A673 (cell line): ENCODE measurements around the gene ACSL3. TPM values are rescaled to one million over a fixed set of nuclear protein-coding genes. Genes with fewer than 3 reads are reported as not detected.

ENCODE experiments used
- BruUV-seq: library from RNA; stranded (reverse); fragments of 400-500 nt; replicated peaks from 2 replicates; lab custom pipeline; 2021; lab: Mats Ljungman, UMichigan
- CTCF ChIA-PET: fragments of 300-600 bp; sonication (Branson Sonifier 250); formaldehyde crosslinking; loops from one replicate; lab custom pipeline; 2022; ENCODE audit warnings: antibody characterized with exemption; lab: Charles Lee
- POLR2A ChIA-PET: fragments of 300-600 bp; sonication (Branson Sonifier 250); formaldehyde crosslinking; loops from one replicate; lab custom pipeline; 2022; ENCODE audit warnings: antibody characterized with exemption; ENCODE audit not compliant: low non-redundant PET; lab: Charles Lee
- DNase-seq: peaks from one replicate; pipeline ENCODE4 v3.0.0-alpha.2; 2015; ENCODE audit warnings: low spot score
- H3K27ac ChIP-seq: fragments of 200-600 bp; sonication (generic); 2 replicates; pipeline ENCODE4 v1.5.1; 2016; ENCODE audit warnings: mixed run types, low read depth, mild to moderate bottlenecking, mixed read lengths, antibody characterized with exemption, low read length; ENCODE audit not compliant: poor library complexity, severe bottlenecking
- H3K27me3 ChIP-seq: fragments of 200-600 bp; sonication (generic); replicated peaks from 2 replicates; pipeline ENCODE4 v1.6.1; 2017; ENCODE audit warnings: mixed run types, low read depth, mild to moderate bottlenecking, mixed read lengths, antibody characterized with exemption, low read length; ENCODE audit not compliant: insufficient read depth, poor library complexity
- H3K36me3 ChIP-seq: fragments of 200-600 bp; sonication (generic); 2 replicates; pipeline ENCODE4 v1.6.1; 2016; ENCODE audit warnings: mixed run types, mild to moderate bottlenecking, mixed read lengths, antibody characterized with exemption, low read length; ENCODE audit not compliant: insufficient read depth, poor library complexity, severe bottlenecking
- H3K4me1 ChIP-seq: fragments of 200-600 bp; sonication (generic); 2 replicates; pipeline ENCODE4 v1.6.1; 2017; ENCODE audit warnings: mixed run types, mild to moderate bottlenecking, mixed read lengths, antibody characterized with exemption, low read length; ENCODE audit not compliant: insufficient read depth, poor library complexity, severe bottlenecking
- H3K4me3 ChIP-seq: fragments of 200-600 bp; sonication (generic); 2 replicates; pipeline ENCODE4 v1.5.1; 2016; ENCODE audit warnings: low read depth, mixed run types, mild to moderate bottlenecking, mixed read lengths, low read length; ENCODE audit not compliant: poor library complexity, severe bottlenecking
- H3K9me3 ChIP-seq: fragments of 200-600 bp; sonication (generic); 2 replicates; pipeline ENCODE4 v1.6.1; 2016; ENCODE audit warnings: mixed run types, low read depth, mild to moderate bottlenecking, mixed read lengths, antibody characterized with exemption, low read length; ENCODE audit not compliant: poor library complexity, severe bottlenecking
- CTCF ChIP-seq: fragments of 300-800, 200-600 bp; sonication (generic); conservative IDR thresholded peaks from 2 replicates; pipeline ENCODE4 v1.5.1; 2017; ENCODE audit warnings: low read depth, mild to moderate bottlenecking, antibody characterized with exemption, low read length, moderate library complexity, mixed read lengths
- EZH2 ChIP-seq: fragments of 200-600 bp; sonication (generic); IDR thresholded peaks from 2 replicates; pipeline ENCODE4 v1.6.1; 2017; ENCODE audit warnings: borderline replicate concordance, low read depth, mild to moderate bottlenecking, mixed read lengths, antibody characterized with exemption, low read length; ENCODE audit not compliant: poor library complexity, severe bottlenecking
- intact Hi-C: fragments of 100-400 bp; cut with micrococcal nuclease; formaldehyde crosslinking; loops from one replicate; pipeline ENCODE4 v1.10.0; 2022; ENCODE audit not compliant: unreplicated experiment
- total RNA-seq: library from RNA; stranded (reverse); gene quantifications from 2 replicates; pipeline ENCODE4 v1.2.3, GENCODE V29; 2021

Gene ACSL3
- total RNA-seq, 1 experiment from 2014 or later: 163 TPM

- CTCF ChIA-PET: no interaction called here
- no peak for DNase-seq
- Histone ChIP-seq H3K9me3 (no peaks in the 10 kb centered on the region), H3K4me1 (peaks cover 11% of the 10 kb centered on the region), H3K4me3 (no peak overlapping the region), H3K36me3 (peaks cover 84% of the 10 kb centered on the region), H3K27me3 (no peaks in the 10 kb centered on the region), H3K27ac (no peak overlapping the region)
- POLR2A ChIA-PET: no interaction called here
- BruUV-seq: no TSS peak
- intact Hi-C loops: no loop called here
- no peak for TF ChIP-seq CTCF
- TF ChIP-seq EZH2: no peak
Measured at GRCh38 chr2:222920657-222921186, 59.9 kb downstream of the ACSL3 start.

GRCh38 chr2:222922019-222922800 lies 61.4 kb downstream of the ACSL3 start:
- Histone ChIP-seq H3K9me3 (no peaks in the 10 kb centered on the region), H3K36me3 (peaks cover 83% of the 10 kb centered on the region), H3K4me3 (no peak overlapping the region), H3K27ac (no peak overlapping the region), H3K4me1 (peaks cover 6% of the 10 kb centered on the region), H3K27me3 (no peaks in the 10 kb centered on the region)
- intact Hi-C loops: no loop called here
- CTCF ChIA-PET: no interaction called here
- TF ChIP-seq EZH2 (no peak), CTCF (no peak)
- DNase-seq: no peak
- BruUV-seq: no TSS peak
- POLR2A ChIA-PET: no interaction called here

GRCh38 chr2:222926915-222927314 lies 66.1 kb downstream of the ACSL3 start:
- BruUV-seq: no TSS peak
- intact Hi-C loops: no loop called here
- no peak for TF ChIP-seq EZH2
- TF ChIP-seq CTCF: no peak
- Histone ChIP-seq H3K27ac (no peak overlapping the region), H3K27me3 (no peaks in the 10 kb centered on the region), H3K4me3 (no peak overlapping the region), H3K36me3 (peaks cover 89% of the 10 kb centered on the region), H3K9me3 (no peaks in the 10 kb centered on the region), H3K4me1 (no peaks in the 10 kb centered on the region)
- DNase-seq: no peak
- POLR2A ChIA-PET: no interaction called here
- CTCF ChIA-PET: no interaction called here
